Thoracic aorta (tissue), 2 donors: ENCODE results near the gene COLEC12. TPM values are rescaled to one million over a fixed set of nuclear protein-coding genes. Genes with fewer than 3 reads are reported as not detected.

ENCODE experiments used
- ATAC-seq: fragments of 150-250 bp; one replicate; pipeline ENCODE4 v1.8.0; 2017; ENCODE audit warnings: low read depth; ENCODE audit not compliant: insufficient number of reproducible peaks, low FRiP score
- DNase-seq: peaks from one replicate; pipeline ENCODE4 v3.0.0-alpha.2; 2020; ENCODE audit warnings: low spot score
- H3K27ac ChIP-seq, 2 donors: fragments of 200-600 bp; sonication (generic); 1 replicate in 1 of 2; 2 replicates in 1 of 2; pipeline ENCODE4 v1.5.1; 2016; ENCODE audit warnings: mild to moderate bottlenecking in 2 of 2, moderate library complexity in 2 of 2
- H3K27me3 ChIP-seq: fragments of 200-600 bp; sonication (generic); replicated peaks from 2 replicates; pipeline ENCODE4 v1.6.0; 2016; ENCODE audit warnings: mild to moderate bottlenecking; ENCODE audit not compliant: insufficient read depth
- H3K36me3 ChIP-seq: fragments of 200-600 bp; sonication (generic); one replicate; pipeline ENCODE4 v1.5.1; 2016
- H3K4me1 ChIP-seq, 2 donors: fragments of 200-600 bp; sonication (generic); 1 replicate in 1 of 2; 2 replicates in 1 of 2; pipeline versions ENCODE4 v1.5.1 to v1.6.0; 2016; ENCODE audit warnings: low read depth in 2 of 2, mild to moderate bottlenecking in 1 of 2; ENCODE audit not compliant: control insufficient read depth in 1 of 2
- H3K4me3 ChIP-seq: fragments of 200-600 bp; sonication (generic); 2 replicates; pipeline ENCODE4 v1.5.1; 2016; ENCODE audit warnings: mild to moderate bottlenecking
- H3K9me3 ChIP-seq: fragments of 200-600 bp; sonication (generic); 2 replicates; pipeline ENCODE4 v1.5.1; 2016
- total RNA-seq, 2 donors: library from RNA; depleted of rRNA; stranded (reverse); fragments of >200 nt; gene quantifications; one replicate each; pipeline versions ENCODE4 v1.1.0 to v1.2.3, GENCODE V29; 2016
- TF ChIP-seq, protein P1 (sequence below): fragments of 200-600 bp; sonication (generic); IDR thresholded peaks from one replicate; pipeline ENCODE4 v1.5.1; 2019; ENCODE audit warnings: antibody characterized with exemption

Gene COLEC12
- total RNA-seq, 2 donors from 2014 or later: 19.3 to 21.3 TPM

DNA sequence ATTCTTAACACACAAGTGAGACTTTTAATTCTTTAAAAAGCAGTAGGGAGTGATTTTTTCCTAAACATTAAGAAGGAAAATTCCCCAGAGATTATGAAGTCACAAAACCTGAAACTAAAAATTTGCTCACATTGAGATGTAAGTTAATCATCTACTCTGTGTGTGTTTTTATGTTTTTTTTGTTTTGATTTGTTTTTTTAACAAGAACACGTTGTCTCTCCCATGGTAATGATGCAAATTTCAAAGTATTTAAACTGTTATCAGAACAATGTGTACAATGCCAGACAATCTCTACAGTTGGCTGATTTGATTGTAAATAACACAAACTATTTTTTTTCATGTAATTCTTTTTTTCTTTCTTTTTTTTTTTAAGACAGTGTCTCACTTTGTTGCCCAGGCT is 71.5 kb downstream of the COLEC12 start:
- H3K27ac ChIP-seq: no peak overlapping the region

DNA sequence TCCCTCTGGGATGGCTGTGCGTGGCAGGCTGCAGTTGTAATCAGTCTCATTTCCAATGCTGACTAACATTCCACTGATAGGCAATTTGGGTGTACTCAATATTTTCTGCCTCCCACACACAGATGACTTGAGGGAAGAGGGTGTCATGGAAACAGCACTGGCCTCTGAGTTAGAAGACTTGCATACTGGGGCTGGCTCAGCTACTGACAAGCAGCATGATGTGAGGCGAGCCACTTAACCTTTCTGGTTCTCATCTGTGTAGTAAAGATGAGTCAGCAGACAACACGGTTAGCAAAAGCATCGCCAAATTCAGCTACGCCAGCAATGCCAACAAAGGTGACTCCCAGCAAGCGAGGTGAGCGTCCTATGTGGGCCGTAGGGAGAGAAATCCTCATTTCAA is 73.5 kb downstream of the COLEC12 start:
- no peak for DNase-seq
- no peak overlapping the region for H3K27ac ChIP-seq
- H3K4me3 ChIP-seq: no peak overlapping the region
- no peaks in the 10 kb centered on the region for H3K27me3 ChIP-seq
- no peaks in the 10 kb centered on the region for H3K4me1 ChIP-seq
- ATAC-seq: no peak
- H3K9me3 ChIP-seq: no peaks in the 10 kb centered on the region
- TF ChIP-seq, protein P1, sequence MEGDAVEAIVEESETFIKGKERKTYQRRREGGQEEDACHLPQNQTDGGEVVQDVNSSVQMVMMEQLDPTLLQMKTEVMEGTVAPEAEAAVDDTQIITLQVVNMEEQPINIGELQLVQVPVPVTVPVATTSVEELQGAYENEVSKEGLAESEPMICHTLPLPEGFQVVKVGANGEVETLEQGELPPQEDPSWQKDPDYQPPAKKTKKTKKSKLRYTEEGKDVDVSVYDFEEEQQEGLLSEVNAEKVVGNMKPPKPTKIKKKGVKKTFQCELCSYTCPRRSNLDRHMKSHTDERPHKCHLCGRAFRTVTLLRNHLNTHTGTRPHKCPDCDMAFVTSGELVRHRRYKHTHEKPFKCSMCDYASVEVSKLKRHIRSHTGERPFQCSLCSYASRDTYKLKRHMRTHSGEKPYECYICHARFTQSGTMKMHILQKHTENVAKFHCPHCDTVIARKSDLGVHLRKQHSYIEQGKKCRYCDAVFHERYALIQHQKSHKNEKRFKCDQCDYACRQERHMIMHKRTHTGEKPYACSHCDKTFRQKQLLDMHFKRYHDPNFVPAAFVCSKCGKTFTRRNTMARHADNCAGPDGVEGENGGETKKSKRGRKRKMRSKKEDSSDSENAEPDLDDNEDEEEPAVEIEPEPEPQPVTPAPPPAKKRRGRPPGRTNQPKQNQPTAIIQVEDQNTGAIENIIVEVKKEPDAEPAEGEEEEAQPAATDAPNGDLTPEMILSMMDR: no peak
- no peaks in the 10 kb centered on the region for H3K36me3 ChIP-seq

More for the DNA sequence above, 71.5 kb downstream of the COLEC12 start:
- H3K4me1 ChIP-seq: no peaks in the 10 kb centered on the region
- ATAC-seq (no peak), DNase-seq (no peak)
- no peaks in the 10 kb centered on the region for H3K27me3 ChIP-seq
- TF ChIP-seq, protein P1: no peak
- H3K36me3 ChIP-seq: no peaks in the 10 kb centered on the region
- no peak overlapping the region for H3K4me3 ChIP-seq
- H3K9me3 ChIP-seq: no peaks in the 10 kb centered on the region

DNA sequence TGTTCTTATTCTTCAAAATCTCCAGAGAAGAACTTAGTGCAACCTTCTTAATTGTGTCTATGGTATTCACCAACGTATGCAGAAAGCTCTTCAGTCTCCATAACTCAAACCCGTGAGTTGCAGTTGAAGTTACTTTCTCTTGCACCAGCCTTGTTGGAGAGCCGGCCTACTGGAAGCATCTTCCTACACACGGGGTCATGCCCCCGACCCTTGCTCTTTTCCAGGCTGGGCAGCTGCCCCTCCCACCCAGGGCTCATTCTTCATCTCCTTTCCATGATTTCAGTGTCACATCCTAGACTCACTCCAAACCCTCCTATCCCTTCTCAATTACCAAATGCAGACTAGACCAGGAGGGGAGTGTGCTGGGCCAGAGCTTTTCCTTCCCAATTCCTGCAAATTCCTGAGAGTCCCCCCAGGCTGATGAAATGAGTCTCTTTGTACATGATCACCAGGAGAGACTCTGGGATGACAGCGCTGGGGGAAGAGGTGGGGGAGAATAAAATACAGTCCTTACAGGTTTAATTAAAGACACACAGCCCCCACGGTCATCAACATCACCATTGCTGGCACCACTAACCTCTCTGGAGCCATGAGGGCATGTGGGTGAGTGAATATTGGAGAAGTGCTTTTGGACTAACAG is 75.3 kb downstream of the COLEC12 start:
- no peaks in the 10 kb centered on the region for H3K36me3 ChIP-seq
- H3K9me3 ChIP-seq: no peaks in the 10 kb centered on the region
- H3K27me3 ChIP-seq: no peaks in the 10 kb centered on the region
- no peak overlapping the region for H3K27ac ChIP-seq
- ATAC-seq (no peak), DNase-seq (no peak)
- TF ChIP-seq, protein P1: no peak
- no peak overlapping the region for H3K4me3 ChIP-seq
- peaks cover 0 to 4% of the 10 kb centered on the region in 2 donors for H3K4me1 ChIP-seq

DNA sequence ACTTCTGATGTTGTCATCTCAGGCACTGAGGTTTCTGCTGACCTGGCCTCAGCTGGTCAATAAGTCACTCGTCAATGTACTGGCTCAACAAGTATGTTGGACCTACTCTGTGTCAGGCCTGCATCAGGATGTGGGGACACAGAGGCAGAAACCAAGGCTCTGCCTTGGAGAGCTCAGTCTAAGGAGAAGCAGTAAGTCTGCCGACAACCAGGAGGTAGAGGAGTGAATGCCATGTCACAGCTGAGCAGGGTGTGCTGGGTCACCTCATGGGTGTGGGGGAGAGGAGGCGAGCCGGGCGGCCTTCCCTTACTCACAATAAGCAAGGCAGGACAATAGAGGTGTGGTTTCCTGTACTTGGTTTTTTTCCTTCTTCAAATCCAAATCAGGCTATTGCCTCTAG is 75.8 kb downstream of the COLEC12 start:
- TF ChIP-seq, protein P1: no peak
- no peaks in the 10 kb centered on the region for H3K27me3 ChIP-seq
- no peaks in the 10 kb centered on the region for H3K36me3 ChIP-seq
- DNase-seq (no peak), ATAC-seq (no peak)
- H3K4me1 ChIP-seq: peaks cover 0 to 4% of the 10 kb centered on the region in 2 donors
- no peak overlapping the region for H3K4me3 ChIP-seq
- H3K27ac ChIP-seq: no peak overlapping the region
- no peaks in the 10 kb centered on the region for H3K9me3 ChIP-seq

DNA sequence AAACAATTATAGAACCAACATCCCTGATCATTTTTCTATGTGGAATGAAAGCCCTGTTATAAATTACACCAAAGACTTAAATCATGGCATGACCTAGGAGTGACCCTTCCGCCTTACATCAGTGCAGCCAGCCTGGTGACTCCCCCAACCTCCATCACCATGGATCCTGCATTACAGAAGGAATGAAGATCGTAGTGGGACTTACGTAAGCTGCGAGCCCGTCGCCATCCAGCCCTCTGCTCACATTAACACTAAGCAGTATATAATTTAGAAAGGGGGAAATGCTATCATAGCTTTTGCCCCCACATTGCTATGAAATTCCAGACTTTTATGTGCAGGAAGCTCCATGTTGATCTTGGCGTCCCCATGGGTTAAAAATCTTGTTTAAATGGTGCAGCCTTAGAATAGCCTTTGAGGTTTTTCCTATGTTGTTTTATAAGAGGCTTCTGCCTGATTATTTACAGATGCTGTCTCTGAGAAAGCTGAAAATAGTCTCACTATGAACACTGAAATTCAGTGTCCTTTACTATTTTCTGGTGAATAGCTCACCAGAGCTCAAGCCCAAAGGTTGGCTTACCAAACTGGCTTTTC is 76.3 kb downstream of the COLEC12 start:
- H3K27ac ChIP-seq: no peak overlapping the region

More for the DNA sequence above, 76.3 kb downstream of the COLEC12 start:
- no peak for ATAC-seq
- Histone ChIP-seq H3K4me3 (no peak overlapping the region), H3K27me3 (no peaks in the 10 kb centered on the region), H3K36me3 (no peaks in the 10 kb centered on the region), H3K4me1 (peaks cover 0 to 4% of the 10 kb centered on the region in 2 donors), H3K9me3 (no peaks in the 10 kb centered on the region)
- no peak for DNase-seq
- TF ChIP-seq, protein P1: no peak
